ENCODE data around the gene CIAO2A.

The CIAO2A gene

DNA sequence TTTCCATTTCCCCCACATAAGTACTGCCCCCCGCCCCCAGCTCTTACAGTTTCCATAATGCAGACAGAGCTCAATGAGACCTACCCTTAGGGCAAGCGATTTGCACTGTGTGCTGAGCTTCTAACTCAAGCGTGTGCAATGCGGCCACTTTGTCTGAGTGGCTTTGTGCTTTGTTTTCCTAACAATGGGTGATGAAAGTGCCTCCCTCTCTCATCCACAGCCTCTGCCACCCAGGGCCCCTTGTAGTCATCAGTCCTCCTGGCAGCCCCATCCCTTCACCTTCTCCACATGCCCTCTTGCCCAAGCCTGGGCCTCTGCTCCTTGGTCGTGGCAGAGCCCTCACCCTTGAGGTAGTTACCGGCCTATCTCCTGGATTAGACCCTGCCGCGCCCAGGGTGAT lies 64.5 kb downstream of the CIAO2A start:
- TF ChIP-seq FOXP2 (optimal IDR thresholded peaks at IDR 0.05; ENCODE audit: borderline replicate concordance, extremely low read depth, extremely low read length, insufficient read depth) (no peak), SIN3A (IDR thresholded peaks at IDR 0.05; ENCODE audit: borderline replicate concordance, insufficient read depth, low read length) (no peak), TAF1 (IDR thresholded peaks at IDR 0.05; ENCODE audit: borderline replicate concordance, insufficient read depth, low read length) (no peak), POLR2AphosphoS5 (IDR thresholded peaks at IDR 0.05; ENCODE audit: low read depth, low read length) (no peak)
- TF ChIP-seq, protein P1, sequence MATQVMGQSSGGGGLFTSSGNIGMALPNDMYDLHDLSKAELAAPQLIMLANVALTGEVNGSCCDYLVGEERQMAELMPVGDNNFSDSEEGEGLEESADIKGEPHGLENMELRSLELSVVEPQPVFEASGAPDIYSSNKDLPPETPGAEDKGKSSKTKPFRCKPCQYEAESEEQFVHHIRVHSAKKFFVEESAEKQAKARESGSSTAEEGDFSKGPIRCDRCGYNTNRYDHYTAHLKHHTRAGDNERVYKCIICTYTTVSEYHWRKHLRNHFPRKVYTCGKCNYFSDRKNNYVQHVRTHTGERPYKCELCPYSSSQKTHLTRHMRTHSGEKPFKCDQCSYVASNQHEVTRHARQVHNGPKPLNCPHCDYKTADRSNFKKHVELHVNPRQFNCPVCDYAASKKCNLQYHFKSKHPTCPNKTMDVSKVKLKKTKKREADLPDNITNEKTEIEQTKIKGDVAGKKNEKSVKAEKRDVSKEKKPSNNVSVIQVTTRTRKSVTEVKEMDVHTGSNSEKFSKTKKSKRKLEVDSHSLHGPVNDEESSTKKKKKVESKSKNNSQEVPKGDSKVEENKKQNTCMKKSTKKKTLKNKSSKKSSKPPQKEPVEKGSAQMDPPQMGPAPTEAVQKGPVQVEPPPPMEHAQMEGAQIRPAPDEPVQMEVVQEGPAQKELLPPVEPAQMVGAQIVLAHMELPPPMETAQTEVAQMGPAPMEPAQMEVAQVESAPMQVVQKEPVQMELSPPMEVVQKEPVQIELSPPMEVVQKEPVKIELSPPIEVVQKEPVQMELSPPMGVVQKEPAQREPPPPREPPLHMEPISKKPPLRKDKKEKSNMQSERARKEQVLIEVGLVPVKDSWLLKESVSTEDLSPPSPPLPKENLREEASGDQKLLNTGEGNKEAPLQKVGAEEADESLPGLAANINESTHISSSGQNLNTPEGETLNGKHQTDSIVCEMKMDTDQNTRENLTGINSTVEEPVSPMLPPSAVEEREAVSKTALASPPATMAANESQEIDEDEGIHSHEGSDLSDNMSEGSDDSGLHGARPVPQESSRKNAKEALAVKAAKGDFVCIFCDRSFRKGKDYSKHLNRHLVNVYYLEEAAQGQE (IDR thresholded peaks at IDR 0.05; ENCODE audit: insufficient read depth in 1 of 2, low read depth in 2 of 2, low read length in 2 of 2): no peak

DNA sequence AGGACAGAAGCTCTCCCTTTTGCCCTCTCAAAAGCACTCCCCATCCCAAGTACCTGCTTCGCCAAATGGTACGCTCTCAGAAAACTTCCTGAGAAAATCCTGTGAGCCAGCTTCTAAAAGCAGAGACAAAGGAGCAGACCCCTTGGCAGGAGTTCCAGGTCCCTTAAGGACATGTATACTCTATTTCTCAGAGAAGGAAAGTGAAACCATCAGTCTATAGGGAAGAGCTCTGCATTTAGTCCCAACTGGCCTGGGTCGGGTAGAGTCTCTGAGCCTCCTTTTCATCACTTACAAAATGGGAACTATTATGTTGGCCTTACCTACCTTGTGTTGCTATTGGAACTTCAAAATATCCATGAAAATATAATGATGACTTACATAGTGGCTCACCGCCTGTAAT lies 67.0 kb downstream of the CIAO2A start:
- no peak for TF ChIP-seq POLR2AphosphoS5 (IDR thresholded peaks at IDR 0.05; ENCODE audit: low read depth, low read length)
- TF ChIP-seq SIN3A (IDR thresholded peaks at IDR 0.05; ENCODE audit: borderline replicate concordance, insufficient read depth, low read length): no peak

DNA sequence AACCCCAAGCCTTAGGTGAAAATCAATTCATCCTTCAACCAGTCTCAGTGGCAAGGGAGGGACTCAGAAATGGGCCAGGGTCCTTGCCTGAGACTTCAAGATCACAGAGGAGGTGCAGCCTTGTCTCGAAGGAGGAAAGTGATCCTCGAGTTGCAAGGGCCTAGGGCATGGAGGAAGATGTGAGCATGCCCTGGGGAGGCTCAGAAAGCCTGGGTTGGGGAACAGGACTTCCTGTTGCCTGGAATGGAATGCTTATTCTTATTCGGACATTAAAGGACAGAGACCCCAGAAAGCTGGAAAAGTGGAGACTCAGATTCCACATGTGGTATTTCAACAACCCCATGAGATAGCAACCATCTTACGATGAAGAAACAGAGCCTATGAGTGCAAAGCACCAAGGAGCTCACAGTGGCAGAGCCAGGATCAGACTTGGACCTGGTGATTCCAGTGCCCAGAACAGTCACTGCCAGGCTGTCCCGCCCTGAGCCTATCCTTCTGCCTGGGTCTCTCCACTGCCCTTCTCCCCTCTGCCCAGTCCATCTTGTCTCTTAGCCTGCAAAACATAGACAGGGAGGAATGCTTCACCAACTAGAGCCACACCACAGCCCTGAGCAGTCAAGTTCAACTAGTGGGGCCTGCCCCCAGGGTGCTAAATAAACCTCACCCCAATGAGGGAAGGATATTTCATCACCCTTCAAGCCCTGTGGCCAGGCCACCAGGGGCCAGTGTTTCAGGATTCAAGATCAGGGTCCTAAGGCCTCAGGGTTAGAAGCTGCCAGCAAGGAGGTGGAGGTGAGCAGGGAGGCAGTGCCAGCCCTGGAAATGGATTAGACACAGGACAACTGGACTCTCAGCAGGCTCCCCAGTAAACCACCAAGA lies 69.2 kb downstream of the CIAO2A start:
- TF ChIP-seq, protein P1 (IDR thresholded peaks at IDR 0.05; ENCODE audit: insufficient read depth in 1 of 2, low read depth in 2 of 2, low read length in 2 of 2): no peak
- no peak for TF ChIP-seq SIN3A (IDR thresholded peaks at IDR 0.05; ENCODE audit: borderline replicate concordance, insufficient read depth, low read length)
- TF ChIP-seq TAF1 (IDR thresholded peaks at IDR 0.05; ENCODE audit: borderline replicate concordance, insufficient read depth, low read length): no peak
- no peak for TF ChIP-seq POLR2AphosphoS5 (IDR thresholded peaks at IDR 0.05; ENCODE audit: low read depth, low read length)
- no peak for TF ChIP-seq FOXP2 (optimal IDR thresholded peaks at IDR 0.05; ENCODE audit: borderline replicate concordance, extremely low read depth, extremely low read length, insufficient read depth)

DNA sequence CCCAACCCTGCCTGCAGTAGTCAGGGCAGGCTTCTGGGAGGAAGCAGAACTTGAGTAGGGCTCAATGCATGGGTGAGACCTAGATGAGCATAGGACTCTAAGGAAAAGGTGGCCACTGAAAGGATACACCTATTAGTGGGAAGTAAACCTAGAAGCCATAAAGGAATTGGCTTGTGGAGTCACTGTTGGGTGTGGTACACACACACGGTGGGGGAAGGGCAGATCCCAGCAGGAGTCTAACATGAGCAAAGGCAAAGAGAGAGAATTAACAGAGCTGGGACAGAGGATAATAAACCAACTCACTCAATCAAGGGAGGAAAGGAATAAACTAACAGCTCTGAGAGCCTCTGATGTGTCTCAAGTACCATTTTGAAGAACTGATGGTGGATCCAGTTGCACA lies 70.4 kb downstream of the CIAO2A start:
- TF ChIP-seq, protein P1 (IDR thresholded peaks at IDR 0.05; ENCODE audit: insufficient read depth in 1 of 2, low read depth in 2 of 2, low read length in 2 of 2): no peak

DNA sequence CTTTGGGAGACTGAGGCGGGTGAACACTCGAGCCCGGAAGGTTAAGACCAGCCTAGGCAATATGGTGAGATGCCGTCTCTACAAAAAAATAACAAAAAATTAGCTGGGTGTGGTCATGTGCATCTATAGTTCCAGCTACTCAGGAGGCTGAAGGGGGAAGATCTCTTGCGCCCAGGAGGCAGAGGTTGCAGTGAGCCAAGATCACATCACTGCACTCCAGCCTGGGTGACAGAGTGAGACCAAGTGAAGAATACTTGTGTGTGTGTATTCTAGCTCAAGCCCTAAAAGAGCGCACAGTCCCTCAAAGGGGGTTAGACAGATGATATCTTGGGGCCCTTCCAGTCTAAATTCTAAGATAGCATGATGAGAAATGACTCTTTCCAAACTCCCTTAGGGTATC lies 71.1 kb downstream of the CIAO2A start:
- no peak for TF ChIP-seq SIN3A (IDR thresholded peaks at IDR 0.05; ENCODE audit: borderline replicate concordance, insufficient read depth, low read length)
- no peak for TF ChIP-seq FOXP2 (optimal IDR thresholded peaks at IDR 0.05; ENCODE audit: borderline replicate concordance, extremely low read depth, extremely low read length, insufficient read depth)
- TF ChIP-seq POLR2AphosphoS5 (IDR thresholded peaks at IDR 0.05; ENCODE audit: low read depth, low read length): no peak
- TF ChIP-seq TAF1 (IDR thresholded peaks at IDR 0.05; ENCODE audit: borderline replicate concordance, insufficient read depth, low read length): no peak

All from PFSK-1 (cell line).